Panc1 (cell line): ENCODE data around the gene SFRP4. TPM values are rescaled to one million over a fixed set of nuclear protein-coding genes. Genes with fewer than 3 reads are reported as not detected.
"Not testable (repeated sequence)": the region's sequence is repeated elsewhere in the genome, so short reads cannot be mapped to it uniquely, and the experiment has no call there.

Experiments
- ATAC-seq: fragments of 200-7000 bp; cut with Tn5 transposase; 2 replicates; pipeline ENCODE4 v1.9.1; 2020; ENCODE audit warnings: mild to moderate bottlenecking, moderate library complexity
- BruUV-seq: library from RNA; stranded (reverse); fragments of 400-500 nt; replicated peaks from 2 replicates; lab custom pipeline; 2021; lab: Mats Ljungman, UMichigan
- CTCF ChIA-PET: fragments of 300-600 bp; sonication (Branson Sonifier 250); formaldehyde crosslinking; loops from one replicate; lab custom pipeline; 2022; ENCODE audit warnings: antibody characterized with exemption; lab: Charles Lee
- POLR2A ChIA-PET: fragments of 300-600 bp; sonication (Branson Sonifier 250); formaldehyde crosslinking; loops from one replicate; lab custom pipeline; 2022; ENCODE audit warnings: antibody characterized with exemption; lab: Charles Lee
- DNase-seq: peaks from one replicate; pipeline ENCODE4 v3.0.0-alpha.2; 2010; ENCODE audit warnings: low read depth, low spot score
- H3K27ac ChIP-seq: 2 replicates; pipeline ENCODE4 v1.5.1; 2011; ENCODE audit warnings: mild to moderate bottlenecking, low read length, inconsistent platforms
- H3K27me3 ChIP-seq: fragments of 200-500 bp; sonication (Bioruptor generic); 2 replicates; pipeline ENCODE4 v1.6.0; 2014; ENCODE audit warnings: low read length, inconsistent platforms; ENCODE audit not compliant: control insufficient read depth, insufficient read depth
- H3K36me3 ChIP-seq: fragments of 200-500 bp; sonication (Bioruptor generic); 2 replicates; pipeline ENCODE4 v1.5.1; 2014; ENCODE audit warnings: inconsistent platforms, mild to moderate bottlenecking, low read length, moderate library complexity; ENCODE audit not compliant: control insufficient read depth, insufficient read depth
- H3K4me1 ChIP-seq: 2 replicates; pipeline ENCODE4 v1.5.1; 2011; ENCODE audit warnings: inconsistent platforms, mild to moderate bottlenecking, low read length, moderate library complexity; ENCODE audit not compliant: control insufficient read depth, insufficient read depth
- H3K4me3 ChIP-seq, 2 experiments: 2 replicates each; pipeline ENCODE4 v1.5.1; 2011 to 2012; ENCODE audit warnings: low read depth in 2 of 2, low read length in 2 of 2, mild to moderate bottlenecking in 2 of 2, inconsistent platforms in 1 of 2, moderate library complexity in 1 of 2
- H3K9me3 ChIP-seq: fragments of 200-500 bp; sonication (Bioruptor generic); 2 replicates; pipeline ENCODE4 v1.5.1; 2014; ENCODE audit warnings: low read depth, mild to moderate bottlenecking, inconsistent platforms, low read length, moderate library complexity; ENCODE audit not compliant: control insufficient read depth, insufficient read depth
- CTCF ChIP-seq: fragments of 450-650 bp; IDR thresholded peaks from 2 replicates; pipeline ENCODE4 v1.5.1; 2017; ENCODE audit warnings: mild to moderate bottlenecking
- POLR2AphosphoS5 ChIP-seq: IDR thresholded peaks from 2 replicates; pipeline ENCODE4 v1.6.1; 2012; ENCODE audit warnings: mild to moderate bottlenecking, low read depth, low read length, moderate library complexity
- REST ChIP-seq, 2 experiments: IDR thresholded peaks; 2 replicates each; pipeline ENCODE4 v1.6.1; 2011 to 2012; ENCODE audit warnings: low read depth in 2 of 2, control low read depth in 1 of 2, low read length in 1 of 2, mild to moderate bottlenecking in 1 of 2, moderate library complexity in 1 of 2; ENCODE audit not compliant: insufficient read depth in 1 of 2
- SIN3A ChIP-seq: IDR thresholded peaks from 2 replicates; pipeline ENCODE4 v1.6.1; 2012; ENCODE audit warnings: low read depth, mild to moderate bottlenecking, low read length, moderate library complexity, borderline replicate concordance; ENCODE audit not compliant: insufficient read depth
- TCF7L2 ChIP-seq: IDR thresholded peaks from 2 replicates; pipeline ENCODE4 v1.6.1; 2011; ENCODE audit warnings: mild to moderate bottlenecking, low read depth, low read length, inconsistent platforms
- in situ Hi-C: cut with HindIII; loops from 2 replicates; pipeline ENCODE4 v1.10.0; 2016; ENCODE audit warnings: low sequenced_read_pairs, low pct_unique_long_range_greater_than_20kb
- intact Hi-C: fragments of 100-400 bp; cut with micrococcal nuclease; formaldehyde crosslinking; loops from one replicate; pipeline ENCODE4 v1.10.0; 2022; ENCODE audit not compliant: unreplicated experiment
- total RNA-seq: library from RNA; stranded (reverse); gene quantifications from one replicate; pipeline ENCODE4 v1.2.1, GENCODE V29; 2021; ENCODE audit not compliant: unreplicated experiment

Gene SFRP4
- total RNA-seq, 1 experiment from 2014 or later = 0.74 TPM

- intact Hi-C loops (no loop called here), in situ Hi-C loops (no loop called here)
- H3K9me3 ChIP-seq = no peaks in the 10 kb centered on the region
- ATAC-seq (no peak), DNase-seq (no peak)
- H3K4me1 ChIP-seq = no peaks in the 10 kb centered on the region
- H3K36me3 ChIP-seq = no peaks in the 10 kb centered on the region
- no TSS peak for BruUV-seq
- no peak overlapping the region for H3K27ac ChIP-seq
- TF ChIP-seq TCF7L2 (no peak), CTCF (no peak), SIN3A (no peak)
- no peak overlapping the region for H3K4me3 ChIP-seq
- H3K27me3 ChIP-seq = no peaks in the 10 kb centered on the region
- ChIA-PET CTCF (no interaction called here), POLR2A (no interaction called here)
These were observed 40.8 kb upstream of the SFRP4 start for GRCh38 chr7:37957221-37957970.

- H3K4me1 ChIP-seq = no peaks in the 10 kb centered on the region
- no peaks in the 10 kb centered on the region for H3K9me3 ChIP-seq
- BruUV-seq = no TSS peak
- intact Hi-C loops (no loop called here), in situ Hi-C loops (no loop called here)
- ATAC-seq (no peak), DNase-seq (no peak)
- H3K27ac ChIP-seq = no peak overlapping the region
- no peaks in the 10 kb centered on the region for H3K36me3 ChIP-seq
- POLR2A ChIA-PET = no interaction called here
- no peak overlapping the region for H3K4me3 ChIP-seq
- H3K27me3 ChIP-seq = no peaks in the 10 kb centered on the region
- TF ChIP-seq REST (IDR thresholded peaks at IDR 0.05; ENCODE audit: insufficient read depth in 1 of 2, low read depth in 2 of 2, low read length in 1 of 2) (no peak), SIN3A (no peak), POLR2AphosphoS5 (no peak), CTCF (no peak), TCF7L2 (no peak)
- CTCF ChIA-PET = no interaction called here
These were observed 40.2 kb upstream of the SFRP4 start for GRCh38 chr7:37956791-37957190.

- ATAC-seq, in situ Hi-C loops, H3K4me1 ChIP-seq, H3K4me3 ChIP-seq, DNase-seq, H3K36me3 ChIP-seq, POLR2A ChIA-PET, H3K27me3 ChIP-seq, H3K9me3 ChIP-seq, BruUV-seq, H3K27ac ChIP-seq, intact Hi-C loops: not testable (repeated sequence)
- CTCF ChIA-PET = interaction anchor here (1.5 kb wide), 1 partner anchor 381 kb away, joined by 4 read pairs; no protein-coding TSS in a partner anchor
These were observed 37.6 kb upstream of the SFRP4 start for GRCh38 chr7:37954217-37954616.
